Breast epithelium (tissue), 3 donors: ENCODE data around the gene ABCF1.

ENCODE experiments used
- CTCF ChIP-seq, 3 donors: fragments of 450-650 bp; IDR thresholded peaks; one replicate each; pipeline ENCODE4 v1.5.1; 2016 to 2017; ENCODE audit warnings: antibody characterized with exemption in 3 of 3, mild to moderate bottlenecking in 3 of 3, moderate library complexity in 3 of 3
- POLR2A ChIP-seq: fragments of 450-650 bp; IDR thresholded peaks from one replicate; pipeline ENCODE4 v1.6.1; 2016; ENCODE audit warnings: antibody characterized with exemption, mild to moderate bottlenecking, moderate library complexity
- POLR2AphosphoS5 ChIP-seq, 3 donors: sonication (generic); formaldehyde crosslinking; IDR thresholded peaks; one replicate each; pipeline ENCODE4 v1.6.1; 2017; ENCODE audit warnings: antibody characterized with exemption in 3 of 3

GRCh38 chr6:30641048-30641447 lies 69.8 kb downstream of the ABCF1 start:
- TF ChIP-seq CTCF (IDR thresholded peaks at IDR 0.05) (no peak), POLR2A (no peak), POLR2AphosphoS5 (IDR thresholded peaks at IDR 0.05) (no peak)
